Activated T-helper 9 cell treated with anti-CD3 and anti-CD28 coated beads, Interleukin-2, amount 50 U/mL, for 16 hours (primary cell): ENCODE results near the gene PRKAR2B.
"Not testable (repeated sequence)": the region's sequence is repeated elsewhere in the genome, so short reads cannot be mapped to it uniquely, and the experiment has no call there.

Source experiments
- DNase-seq: peaks from one replicate; pipeline ENCODE4 v3.0.0-alpha.2; 2020; ENCODE audit warnings: low read depth

Gene PRKAR2B

DNA sequence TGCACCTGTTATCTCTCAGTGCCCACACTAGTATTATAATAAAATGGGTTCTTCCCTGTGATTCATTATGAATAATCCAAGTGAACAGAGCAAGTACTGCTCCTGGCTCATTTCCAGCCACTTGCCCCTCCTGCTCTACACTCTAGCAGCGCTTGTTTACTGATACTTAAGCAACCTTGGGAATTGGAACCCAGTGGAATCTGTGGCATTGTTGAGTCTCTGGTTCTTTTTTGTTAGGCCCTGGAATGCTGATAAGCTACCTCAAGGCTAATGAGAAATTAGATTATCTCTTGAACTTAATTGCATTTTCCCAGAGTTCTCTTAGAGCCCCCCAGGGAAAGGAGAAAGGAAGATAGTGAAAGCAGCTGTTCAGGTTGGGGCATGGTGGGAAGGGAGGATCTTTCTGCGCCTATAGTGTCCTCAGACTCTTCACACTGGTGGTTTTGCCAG is 34.0 kb downstream of the PRKAR2B start:
- DNase-seq: no peak

GRCh38 chr7:107079212-107079940 is 34.9 kb downstream of the PRKAR2B start:
- DNase-seq: no peak

DNA sequence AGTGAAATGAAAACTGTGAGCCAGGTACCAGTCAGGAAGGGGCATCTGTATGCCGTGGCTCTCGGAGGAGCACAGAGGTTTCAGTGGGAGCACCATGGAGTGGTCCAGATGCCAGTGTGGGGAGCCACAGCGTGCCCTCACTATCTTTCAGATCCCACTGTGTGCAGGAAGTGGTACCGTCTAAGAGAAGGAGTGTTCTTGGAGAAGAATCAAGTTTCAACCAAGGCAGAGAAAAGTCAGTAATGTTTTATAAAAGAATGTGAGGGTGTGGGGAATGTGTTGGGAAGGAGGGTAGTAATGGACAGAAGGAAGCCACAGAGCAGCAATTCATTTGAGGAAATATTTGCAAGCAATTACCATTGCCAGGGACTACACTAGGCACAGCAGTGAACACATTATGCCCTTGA is 35.6 kb downstream of the PRKAR2B start:
- no peak for DNase-seq

GRCh38 chr7:107080533-107080932 is 36.0 kb downstream of the PRKAR2B start:
- DNase-seq: no peak

DNA sequence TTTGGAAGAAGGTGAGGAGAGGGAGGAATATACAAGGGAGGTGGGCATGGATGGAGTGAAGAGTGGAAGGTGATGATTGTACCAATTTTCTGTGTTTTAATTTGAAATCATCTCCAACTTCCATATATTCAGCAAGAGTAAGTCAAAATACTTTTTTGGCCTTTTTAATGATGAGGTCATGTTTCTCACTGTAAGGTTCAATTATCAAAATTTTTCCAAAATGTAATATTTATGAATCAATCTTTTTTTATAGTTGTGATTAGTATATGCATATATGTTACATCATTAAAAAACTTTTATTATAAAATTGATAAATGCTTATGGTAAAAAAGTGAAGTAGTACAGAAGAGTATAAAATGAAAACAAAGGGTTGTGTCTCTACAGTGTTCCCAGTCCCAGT is 40.7 kb downstream of the PRKAR2B start:
- no peak for DNase-seq

GRCh38 chr7:107089627-107090026 is 45.1 kb downstream of the PRKAR2B start:
- DNase-seq: no peak

DNA sequence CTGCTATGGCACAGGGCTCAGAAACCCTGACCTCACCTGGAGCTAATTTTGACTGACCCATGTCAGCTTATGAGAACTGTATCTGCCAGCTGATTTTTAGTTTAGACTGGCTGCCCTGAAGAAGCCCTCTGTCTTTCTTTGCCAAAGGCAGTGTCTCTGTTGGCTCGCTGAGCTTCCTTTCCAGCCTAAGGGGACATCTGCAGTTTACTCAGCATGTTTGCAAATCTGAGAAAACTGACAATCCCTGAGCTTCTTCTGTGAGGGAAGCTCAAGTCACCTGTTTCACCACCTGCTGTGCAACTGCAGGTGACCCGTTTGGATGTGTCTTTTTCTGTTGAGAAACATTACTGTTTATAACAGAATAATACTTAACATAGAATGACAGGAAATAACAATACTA is 46.0 kb downstream of the PRKAR2B start:
- no peak for DNase-seq

- no peak for DNase-seq
Measured at GRCh38 chr7:107091306-107091705, 46.8 kb downstream of the PRKAR2B start.

DNA sequence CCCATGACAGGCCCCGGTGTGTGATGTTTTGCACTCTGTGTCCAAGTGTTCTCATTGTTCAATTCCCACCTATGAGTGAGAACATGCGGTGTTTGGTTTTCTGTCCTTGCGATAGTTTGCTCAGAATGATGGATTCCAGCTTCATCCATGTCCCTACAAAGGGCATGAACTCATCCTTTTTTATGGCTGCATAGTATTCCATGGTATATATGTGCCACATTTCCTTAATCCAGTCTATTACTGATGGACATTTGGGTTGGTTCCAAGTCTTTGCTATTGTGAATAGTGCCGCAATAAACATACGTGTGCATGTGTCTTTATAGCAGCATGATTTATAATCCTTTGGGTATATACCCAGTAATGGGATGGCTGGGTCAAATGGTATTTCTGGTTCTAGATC is 49.2 kb downstream of the PRKAR2B start:
- DNase-seq: not testable (repeated sequence)

DNA sequence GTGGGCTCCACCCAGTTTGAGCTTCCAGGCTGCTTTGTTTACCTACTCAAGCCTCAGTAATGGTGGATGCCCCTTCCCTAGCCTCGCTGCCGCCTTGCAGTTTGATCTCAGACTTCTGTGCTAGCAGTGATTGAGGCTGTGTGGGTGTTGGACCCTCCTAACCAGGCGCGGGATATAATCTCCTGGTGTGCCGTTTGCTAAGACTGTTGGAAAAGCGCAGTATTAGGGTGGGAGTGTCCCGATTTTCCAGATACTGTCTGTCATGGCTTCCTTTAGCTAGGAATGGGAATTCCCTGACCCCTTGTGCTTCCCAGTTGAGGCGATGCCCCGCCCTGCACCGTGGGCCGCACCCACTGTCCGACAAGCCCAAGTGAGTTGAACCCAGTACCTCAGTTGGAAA is 54.6 kb downstream of the PRKAR2B start:
- not testable (repeated sequence) for DNase-seq

DNA sequence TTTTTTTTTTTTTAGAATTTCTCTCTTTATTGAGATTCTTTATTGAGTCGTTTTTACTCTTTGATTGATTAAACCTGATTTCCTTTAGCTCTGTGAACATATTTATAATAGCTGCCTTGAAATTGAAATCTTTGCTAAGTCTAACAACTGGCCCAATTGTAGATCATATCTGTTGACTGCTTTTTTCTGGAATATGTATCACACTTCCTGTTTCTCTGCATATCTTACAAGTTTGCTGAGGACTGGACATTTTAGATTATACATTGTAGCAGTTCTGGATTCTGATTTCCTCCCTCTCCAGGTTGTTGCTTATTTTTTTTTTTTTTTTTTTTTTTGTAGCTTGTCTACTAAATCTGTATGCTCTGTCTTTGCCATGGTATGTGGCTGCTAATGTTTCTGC is 56.3 kb downstream of the PRKAR2B start:
- DNase-seq: no peak

DNA sequence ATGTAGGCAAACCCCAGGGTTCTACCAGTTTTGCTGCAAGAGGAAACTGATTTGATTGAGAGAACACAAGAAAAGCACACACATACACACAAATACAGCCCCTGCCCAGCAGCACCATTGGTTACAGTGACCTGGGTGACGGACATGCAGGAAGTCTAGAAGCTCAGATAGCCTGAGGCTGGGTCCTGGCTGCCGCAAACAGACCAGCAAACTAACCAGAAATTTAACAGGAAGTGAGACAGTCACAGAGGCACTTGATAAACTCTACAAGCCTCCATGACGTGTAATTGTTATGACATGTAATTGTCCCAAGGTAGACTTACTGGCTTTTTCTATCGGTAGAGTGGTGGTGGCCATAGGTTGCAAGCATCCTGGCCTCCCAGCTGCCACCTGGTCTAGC is 58.9 kb downstream of the PRKAR2B start:
- DNase-seq: no peak

GRCh38 chr7:107104801-107105200 is 60.3 kb downstream of the PRKAR2B start:
- no peak for DNase-seq

- no peak for DNase-seq
Measured at GRCh38 chr7:107105591-107106245, 61.2 kb downstream of the PRKAR2B start.

DNA sequence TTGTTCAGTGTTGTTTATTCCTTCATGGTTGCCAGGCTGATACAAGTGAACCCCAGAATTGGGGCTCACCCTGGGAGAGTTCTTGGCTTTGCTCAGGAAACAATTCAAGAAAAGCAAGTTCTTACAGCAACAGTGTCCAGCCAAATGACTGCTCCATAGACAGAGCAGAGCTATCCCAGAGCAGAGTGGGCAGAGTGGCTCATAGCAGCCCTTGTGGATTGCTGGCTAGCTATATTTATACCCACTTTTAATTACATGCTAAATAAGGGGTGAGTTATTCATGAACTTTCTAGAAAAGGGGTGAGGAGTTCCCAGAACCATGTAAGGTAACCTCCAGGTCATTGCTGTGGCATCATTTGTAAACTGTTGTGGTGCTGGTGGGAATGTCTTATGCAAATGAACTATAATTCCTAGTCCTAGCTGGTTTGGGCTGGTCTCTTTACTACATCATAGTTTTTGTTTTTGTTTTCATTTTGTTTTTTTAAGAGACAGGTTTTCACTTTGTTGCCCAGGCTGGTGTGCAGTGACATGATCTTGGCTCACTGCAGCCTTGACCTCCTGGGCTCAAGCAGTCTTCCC is 64.4 kb downstream of the PRKAR2B start:
- no peak for DNase-seq

DNA sequence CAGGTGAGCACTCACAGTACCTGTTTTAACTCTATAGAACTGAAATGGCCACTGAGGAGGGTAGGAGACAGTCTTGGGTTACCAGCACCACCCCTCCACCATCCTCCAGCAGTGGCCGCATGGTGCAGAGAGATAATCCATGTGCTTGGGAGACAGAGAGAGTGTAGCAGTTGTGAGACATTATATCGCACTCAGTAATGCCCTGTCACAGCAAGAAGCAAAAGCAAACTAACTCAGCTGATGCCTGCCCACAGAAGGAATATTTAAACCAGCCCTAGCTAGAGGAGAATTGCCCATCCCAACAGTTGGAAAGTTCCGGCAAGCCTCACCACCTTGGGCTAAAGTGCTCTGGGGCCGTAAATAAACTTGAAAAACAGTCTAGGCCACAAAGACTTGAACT is 65.5 kb downstream of the PRKAR2B start:
- DNase-seq: no peak

DNA sequence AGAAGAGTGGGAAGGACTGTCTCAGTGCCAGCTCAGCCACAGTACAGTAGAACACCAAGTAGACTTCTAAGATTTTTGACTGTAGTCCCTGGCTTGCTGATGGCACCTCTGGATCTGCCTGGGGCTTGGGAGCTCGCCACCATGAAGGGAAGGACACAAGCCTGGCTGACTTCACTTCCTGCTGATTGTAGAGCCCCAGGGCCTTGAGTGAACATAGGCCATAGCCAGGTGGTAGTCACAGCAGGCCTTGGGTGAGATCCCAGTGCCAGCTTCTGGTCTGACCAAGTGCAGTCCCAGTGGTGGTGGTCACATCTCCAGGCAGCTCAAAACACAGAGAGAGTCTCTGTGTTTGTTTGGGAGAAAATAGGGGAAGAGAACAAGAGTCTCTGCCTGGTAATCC is 66.7 kb downstream of the PRKAR2B start:
- no peak for DNase-seq

- DNase-seq: no peak
Measured at GRCh38 chr7:107113866-107114265, 69.4 kb downstream of the PRKAR2B start.

- DNase-seq: no peak
Measured at GRCh38 chr7:107115114-107115513, 70.6 kb downstream of the PRKAR2B start.

- DNase-seq: no peak
Measured at GRCh38 chr7:107115762-107116540, 71.4 kb downstream of the PRKAR2B start.

GRCh38 chr7:107118109-107118900 is 73.8 kb downstream of the PRKAR2B start:
- DNase-seq: no peak
